HG02840 (cell line): ENCODE results near the gene MAML2.

Source experiments
- ATAC-seq: cut with Tn5 transposase; IDR thresholded peaks from one replicate; pipeline ENCODE4 v1.9.1; 2021; ENCODE audit warnings: mild to moderate bottlenecking, moderate library complexity, moderate number of reproducible peaks; ENCODE audit not compliant: unreplicated experiment, low FRiP score

MAML2 gene

DNA sequence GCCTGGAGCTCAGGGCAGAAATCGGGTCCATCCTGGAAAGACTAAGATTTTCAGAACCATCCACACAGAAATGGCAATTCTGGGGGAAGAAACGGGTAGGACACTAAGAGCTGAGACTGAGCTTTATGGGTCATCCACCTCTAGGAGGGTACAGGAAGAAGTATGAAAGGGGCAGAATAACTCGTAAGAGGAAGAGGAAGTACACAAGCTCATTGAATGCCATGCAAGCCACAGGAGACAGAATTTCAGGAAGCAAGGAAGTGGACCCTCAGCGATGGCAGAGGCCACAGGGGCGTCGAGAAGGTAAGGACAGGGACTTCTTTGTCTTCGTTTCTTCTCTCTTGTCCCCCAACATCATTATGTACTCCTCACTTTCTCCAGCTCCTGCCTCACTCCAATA is 169.6 kb downstream of the MAML2 start:
- no peak for ATAC-seq

DNA sequence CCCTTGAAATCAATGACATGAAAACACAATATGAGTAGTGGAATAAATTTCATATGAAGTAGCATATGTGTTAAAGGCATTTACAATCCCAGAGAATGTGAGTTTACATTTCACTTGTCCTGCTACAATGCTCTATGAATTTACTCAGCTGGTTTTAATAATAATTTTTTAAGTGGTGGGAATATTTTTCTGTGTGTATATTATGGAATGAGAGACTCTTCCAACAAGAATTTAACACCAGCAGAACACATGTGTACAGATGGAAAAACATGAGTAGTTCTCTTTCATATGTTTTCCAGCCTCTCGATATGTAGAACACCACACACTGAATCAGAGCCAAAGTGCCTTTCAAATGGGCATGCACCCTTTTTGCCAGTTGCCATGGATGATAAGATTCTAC is 170.4 kb downstream of the MAML2 start:
- no peak for ATAC-seq

DNA sequence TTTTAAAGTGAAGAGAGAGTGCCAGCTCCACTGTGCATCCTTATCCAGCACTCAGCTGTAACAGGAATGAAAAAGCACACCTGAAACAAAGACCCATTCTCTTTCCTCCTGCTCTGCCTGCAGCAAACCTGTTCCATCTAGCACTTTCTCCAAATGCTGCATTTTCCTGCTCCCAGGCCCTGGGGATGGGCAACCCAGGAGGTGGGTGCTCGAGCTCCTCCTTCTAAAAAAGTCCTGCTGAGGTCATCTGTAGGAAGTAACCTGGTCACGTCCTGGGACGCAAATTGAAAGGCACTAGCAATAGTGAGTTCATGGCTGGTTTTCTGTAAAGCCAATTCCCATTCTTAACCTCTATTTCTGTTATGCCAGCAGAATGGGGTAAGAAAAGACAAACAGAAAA is 173.7 kb downstream of the MAML2 start:
- ATAC-seq = no peak

DNA sequence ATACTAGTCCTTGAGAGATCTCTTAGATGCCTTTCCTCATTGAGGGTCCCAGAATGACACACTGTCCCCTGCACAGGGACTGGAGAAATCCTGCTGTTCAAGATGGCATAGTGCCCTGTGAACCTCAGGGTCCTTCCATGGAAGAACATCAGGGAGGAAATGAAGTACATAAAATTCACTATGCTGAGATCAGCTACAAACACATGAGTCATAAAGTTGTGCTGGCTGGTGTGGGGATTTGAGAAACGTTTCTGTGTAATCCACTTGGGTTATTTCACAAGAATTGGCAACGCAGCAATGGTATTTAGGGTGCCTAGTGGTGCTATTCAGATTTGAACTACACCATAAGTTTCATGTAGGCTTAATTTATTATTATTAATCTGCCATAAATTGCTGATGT is 174.4 kb downstream of the MAML2 start:
- no peak for ATAC-seq

DNA sequence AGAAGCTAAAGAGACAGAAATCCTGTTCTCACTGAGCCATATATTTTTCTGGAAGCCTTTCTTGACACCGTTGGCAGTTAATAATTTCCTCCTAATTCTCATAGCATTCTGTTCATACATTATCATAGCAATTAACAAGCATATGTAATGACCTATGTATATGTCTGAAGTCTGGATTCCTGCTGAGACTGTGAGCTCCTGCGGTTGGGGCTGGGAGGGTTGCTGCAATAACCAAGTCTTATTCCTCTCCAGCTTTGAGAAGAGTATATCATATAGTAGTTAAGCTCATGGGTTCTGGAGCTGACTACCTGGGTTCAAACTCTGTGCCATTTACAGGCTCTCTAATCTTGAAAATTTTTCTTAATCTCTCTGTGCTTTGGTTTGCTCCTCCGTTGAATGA is 175.2 kb downstream of the MAML2 start:
- ATAC-seq = no peak

DNA sequence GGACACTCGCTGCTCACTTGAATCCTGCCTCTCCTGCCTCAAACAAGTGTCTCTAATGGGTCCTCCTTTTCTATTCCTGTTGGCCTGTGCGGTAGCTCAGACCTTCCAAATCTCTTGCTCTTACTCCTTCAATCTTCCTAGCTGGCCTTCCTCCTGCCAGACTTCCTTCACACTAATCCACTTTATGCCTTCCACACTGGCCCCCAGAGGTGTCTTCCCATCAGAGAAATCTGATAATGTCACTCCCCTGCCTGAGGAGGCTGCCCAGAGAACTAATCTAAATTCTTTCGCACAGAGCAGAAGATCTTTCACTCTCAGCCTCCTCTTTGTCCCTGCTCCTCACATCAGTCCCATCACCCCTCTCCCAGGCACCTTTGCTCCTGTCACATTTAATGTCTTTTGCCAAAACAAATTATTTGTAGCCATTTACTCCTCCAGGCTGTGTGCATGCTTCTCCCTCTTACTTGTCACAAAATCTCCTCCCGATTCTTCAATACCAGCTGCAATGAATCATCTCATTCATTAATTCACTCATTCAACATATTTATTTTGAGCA is 175.7 kb downstream of the MAML2 start:
- ATAC-seq = no peak

DNA sequence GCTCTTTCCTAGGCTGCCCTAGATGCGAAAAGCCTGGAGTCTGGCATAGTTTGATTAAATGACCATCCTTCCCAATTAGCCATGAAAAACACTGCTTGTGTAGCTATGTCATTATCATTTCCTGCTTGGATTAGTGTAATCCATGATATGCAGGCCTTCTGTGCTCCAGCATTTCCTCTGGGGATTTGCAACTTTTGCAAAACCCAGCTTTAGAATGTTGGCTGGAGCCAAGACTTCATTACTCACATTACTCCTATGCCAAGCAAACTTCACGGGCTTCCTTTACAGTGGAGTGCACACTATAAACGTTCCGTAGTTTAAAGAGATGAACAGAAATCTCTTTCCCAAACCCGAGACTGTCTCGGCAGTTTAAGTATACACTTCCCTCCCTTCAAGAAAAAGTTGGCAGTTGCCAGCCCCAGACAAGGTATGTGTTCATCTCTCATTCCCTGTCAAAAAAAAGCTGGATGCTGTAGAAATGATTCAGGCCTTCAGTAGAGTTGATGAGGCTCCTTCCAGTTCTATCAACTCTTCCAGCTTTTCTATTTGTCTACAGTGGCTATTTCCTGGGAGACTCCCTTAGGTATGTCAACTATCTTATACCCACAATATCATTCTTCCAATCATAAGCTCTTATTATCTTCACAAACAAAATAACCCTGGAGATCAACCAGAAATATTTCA is 180.0 kb downstream of the MAML2 start:
- no peak for ATAC-seq

DNA sequence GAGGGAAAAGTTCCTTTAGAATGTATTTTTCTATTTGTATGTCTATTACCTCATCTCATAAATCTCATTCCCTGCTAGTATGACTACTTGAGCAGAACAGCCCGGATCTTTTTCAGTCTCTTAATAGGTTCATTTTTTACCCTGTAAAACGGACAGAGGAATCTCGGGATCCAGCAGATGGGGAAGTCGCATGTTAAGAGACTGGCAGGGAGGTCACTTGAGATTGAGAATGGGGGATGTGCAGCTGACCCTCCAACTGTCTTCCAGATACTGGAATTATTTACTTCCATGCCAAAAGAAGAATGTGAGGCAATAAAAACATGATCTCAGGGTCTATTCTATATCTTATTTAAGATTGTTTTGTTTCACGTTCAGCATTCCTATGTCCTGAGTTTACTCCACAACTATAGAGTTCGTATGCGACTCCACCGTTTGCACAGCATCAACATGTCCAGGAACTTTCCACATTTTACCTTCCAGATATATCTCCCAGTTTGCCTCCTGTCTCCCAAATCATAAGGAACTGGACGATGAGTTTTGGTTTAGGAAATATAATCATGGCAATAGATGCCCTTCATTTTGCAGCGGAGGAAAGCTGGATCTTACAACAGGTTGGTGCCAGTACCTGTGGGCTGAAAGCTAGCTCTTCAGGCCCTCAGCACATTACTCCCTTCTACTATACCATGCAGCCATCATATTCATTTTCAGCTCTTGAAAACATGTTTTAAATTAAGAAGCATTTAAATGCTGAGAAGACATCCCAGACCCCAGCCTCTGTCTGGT is 181.5 kb downstream of the MAML2 start:
- ATAC-seq = no peak

DNA sequence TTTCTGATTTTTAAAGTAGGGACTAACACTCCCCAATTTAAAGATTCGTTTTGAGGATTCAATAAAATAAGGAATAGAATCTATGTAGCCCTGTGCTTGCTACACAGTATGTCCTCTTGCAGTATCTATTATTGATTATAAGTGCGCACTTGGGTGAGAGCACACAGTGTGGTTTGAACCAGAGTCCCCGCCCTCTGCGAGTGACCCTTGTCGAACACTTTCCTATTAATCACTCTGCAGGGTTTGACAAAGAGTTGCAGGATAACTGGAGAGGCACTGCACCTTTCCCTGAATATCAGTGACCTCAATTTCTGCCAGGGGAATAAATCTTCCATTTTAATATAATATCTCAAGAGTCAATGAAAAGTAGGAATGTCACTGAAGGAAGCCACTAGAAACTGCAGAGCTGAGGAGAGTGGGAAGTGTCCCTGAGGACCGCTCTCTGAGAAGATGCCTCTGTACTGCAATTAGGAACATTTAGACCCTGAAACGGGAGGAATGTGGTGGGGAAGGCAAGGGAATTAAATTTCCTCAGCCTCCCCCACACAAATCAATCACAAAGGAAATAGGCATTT is 182.2 kb downstream of the MAML2 start:
- ATAC-seq = no peak

DNA sequence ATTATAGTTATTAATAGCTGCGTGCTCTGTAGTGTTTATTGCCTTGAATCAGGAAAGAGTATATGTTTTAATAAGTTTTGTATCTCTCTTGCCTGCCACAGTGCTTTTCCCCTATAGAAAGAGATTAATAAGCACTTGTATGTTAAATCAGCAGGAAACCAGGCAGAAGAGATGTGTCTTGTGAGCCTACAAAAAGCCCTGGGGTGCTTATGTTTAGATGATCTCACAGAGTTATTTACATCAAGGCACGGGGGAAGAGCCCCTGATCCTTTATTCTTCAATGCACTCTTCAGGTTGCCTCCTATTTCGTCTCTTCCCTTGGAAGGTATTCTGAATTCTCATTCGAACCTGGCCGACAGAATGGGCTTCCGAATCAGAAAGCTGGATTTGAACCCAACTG is 183.0 kb downstream of the MAML2 start:
- ATAC-seq = no peak

DNA sequence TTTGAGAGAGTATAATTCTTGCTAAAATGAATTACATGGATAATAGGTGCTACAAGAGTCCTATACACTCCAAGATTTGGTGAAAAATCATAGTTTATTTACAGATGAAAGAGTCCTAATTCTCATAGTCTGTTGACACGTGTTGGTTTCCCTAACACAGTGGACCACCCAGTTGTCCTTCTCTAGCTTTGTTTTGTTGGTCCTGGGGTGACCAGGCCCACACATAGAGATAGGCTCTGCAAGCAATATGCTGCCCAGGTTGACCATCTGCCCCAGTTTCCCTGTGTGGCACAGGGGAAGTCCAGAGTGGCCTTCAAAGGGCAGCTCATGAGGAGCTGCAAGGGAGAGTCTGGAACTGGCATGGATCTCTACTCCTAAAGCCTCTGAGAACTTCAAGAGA is 184.9 kb downstream of the MAML2 start:
- no peak for ATAC-seq

DNA sequence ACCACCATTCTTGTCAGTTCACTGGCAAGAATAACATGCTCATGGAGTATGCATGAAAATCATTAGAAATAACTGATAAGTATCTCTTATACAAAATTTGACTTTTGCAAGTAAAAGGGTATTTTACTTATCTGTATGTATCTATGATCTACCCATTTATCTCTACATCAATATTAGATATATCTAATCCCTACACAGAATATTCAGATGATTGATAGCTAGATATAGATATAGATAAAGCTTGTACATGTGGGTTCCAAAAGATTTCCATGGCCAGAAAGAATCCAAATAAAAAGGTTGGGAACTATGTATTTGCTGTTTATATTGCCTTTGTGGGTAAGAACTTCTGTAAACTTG is 185.5 kb downstream of the MAML2 start:
- no peak for ATAC-seq

DNA sequence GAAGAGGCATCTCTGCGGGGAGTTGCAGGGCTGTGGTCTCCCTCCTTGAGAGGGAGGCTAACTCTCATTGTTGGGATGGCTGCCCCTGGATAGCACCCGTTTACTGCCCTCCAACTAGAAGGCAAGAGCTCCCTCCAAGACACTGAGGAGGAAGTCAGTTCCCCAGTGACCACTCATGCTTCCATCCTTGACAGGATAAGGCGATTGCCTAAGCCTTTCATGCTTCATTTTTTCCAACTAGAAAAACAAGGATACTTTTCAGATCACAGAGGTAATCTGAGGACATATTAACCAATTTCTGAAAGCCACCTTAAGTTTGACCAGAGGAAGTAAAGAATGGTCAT is 186.6 kb downstream of the MAML2 start:
- no peak for ATAC-seq

DNA sequence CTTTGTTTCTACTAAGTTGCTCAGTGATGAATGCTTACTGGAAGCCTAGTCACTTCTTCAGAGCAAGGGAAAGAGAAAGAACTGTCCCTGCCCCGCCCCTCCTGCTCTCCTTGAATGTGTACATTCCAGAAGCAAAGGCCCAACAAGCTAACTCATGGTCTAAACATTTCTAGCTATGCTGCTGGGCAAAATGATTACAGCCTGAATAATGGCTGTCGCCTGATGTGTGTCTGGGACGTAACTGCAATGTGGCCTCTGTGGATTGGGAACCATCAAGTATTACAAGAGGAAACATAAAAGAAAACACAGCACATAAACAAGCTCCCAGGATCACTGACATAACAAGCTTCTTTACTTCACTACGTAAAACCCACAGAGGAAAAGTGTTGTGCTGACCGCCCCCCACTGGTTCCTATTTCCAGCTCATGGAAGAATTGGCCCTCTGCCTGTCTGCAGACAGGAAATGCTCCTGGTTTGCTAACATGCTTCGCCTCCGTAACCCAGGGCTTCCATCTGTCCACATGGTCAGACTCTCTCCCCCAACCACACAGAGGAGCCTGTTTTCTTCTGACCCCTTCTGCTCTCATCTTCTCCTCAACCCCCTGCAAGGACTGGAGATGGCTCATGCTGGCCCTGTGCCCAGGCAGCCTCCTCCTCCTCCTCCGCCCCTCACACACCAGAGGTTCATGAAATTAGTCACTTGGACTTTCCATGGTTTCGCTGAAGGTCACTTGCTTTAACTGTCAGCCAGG is 187.2 kb downstream of the MAML2 start:
- ATAC-seq = peak; percentile 73

DNA sequence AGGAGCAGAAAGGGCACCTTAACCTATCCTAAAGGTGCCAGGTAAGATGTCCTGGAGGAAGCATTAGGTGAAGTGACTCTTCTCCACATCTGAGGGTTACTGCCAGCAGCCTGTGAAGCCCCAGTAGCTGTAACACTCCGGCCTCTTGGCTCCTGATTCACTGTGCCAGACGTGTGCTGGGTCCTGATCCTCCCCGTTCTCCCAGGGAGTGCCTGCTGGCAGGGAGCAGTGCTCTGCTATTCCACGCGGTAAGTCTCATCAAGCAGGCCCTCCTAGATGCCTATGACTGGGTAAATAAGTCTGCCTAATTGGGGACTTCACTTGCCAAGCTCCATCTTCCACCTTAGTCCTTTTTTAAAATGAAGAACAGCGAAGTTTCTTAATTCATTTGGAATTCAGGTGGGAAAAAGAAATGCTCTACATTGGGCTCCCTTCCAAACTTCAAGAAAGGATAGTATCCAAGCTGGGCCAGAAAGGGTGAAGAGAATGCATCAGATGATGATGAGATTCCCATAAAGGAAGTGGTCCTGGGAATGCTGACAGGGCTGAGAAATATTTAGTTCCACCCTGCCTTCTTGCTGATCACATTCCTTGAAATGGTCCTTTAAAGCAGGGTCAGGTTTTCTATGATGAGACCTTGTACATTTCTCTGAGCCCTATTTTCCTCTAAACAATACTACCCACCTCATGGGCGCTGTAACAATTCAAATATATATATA is 188.0 kb downstream of the MAML2 start:
- ATAC-seq = no peak

DNA sequence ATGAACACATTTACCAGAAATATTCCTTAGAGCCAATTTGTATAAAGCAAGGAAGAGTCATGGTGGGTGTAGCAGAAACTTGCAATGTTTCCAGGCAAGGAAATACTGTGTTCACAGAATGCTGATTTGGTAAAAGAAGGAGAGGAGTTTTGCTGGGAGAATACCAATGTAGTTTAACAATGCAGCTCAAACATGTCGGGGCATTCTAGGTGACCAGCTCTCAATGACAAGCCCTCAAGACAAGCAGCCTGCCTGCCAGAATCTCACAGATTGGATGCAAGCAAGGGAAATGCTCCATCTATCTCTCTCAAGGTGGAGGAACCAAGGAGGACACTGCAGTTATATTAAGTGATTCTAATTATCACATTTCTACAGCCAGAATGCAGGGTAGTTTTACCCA is 190.4 kb downstream of the MAML2 start:
- ATAC-seq = no peak

DNA sequence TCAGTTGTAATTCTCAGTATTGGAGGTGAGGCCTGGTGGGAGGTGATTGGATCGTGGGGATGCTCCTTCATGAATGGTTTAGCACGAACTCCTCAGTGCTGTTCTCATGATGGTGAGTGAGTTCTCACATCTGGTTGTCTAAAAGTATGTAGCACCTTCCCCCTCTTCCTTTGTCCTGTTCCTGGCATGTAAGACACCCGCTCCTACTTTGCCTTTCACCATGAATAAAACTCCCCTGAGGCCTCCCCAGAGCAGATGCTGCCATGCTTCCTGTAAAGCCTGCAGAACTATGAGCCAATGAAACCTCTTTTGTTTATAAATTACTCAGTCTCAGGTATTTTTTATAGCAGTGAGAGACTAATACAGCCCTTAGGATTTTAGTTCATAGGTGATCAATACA is 191.5 kb downstream of the MAML2 start:
- no peak for ATAC-seq

DNA sequence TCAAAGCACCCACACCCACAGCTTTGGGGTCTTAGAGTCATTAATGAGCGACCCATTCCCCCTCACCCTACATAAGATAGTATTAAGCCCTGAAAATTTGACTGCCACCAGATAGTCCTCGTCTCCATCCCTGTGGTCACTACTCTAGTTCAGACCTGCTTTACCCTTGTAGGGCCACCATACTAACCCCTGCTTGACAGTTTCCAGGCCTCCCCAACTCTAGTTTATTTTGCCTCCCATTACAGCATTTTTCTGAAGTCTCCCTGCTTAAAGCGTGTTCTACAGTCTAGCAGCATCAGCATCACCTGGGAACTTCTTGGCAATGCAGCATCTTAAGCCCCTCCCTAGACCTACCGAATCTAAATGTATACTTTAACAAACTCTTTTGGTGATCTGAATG is 192.4 kb downstream of the MAML2 start:
- ATAC-seq = no peak

DNA sequence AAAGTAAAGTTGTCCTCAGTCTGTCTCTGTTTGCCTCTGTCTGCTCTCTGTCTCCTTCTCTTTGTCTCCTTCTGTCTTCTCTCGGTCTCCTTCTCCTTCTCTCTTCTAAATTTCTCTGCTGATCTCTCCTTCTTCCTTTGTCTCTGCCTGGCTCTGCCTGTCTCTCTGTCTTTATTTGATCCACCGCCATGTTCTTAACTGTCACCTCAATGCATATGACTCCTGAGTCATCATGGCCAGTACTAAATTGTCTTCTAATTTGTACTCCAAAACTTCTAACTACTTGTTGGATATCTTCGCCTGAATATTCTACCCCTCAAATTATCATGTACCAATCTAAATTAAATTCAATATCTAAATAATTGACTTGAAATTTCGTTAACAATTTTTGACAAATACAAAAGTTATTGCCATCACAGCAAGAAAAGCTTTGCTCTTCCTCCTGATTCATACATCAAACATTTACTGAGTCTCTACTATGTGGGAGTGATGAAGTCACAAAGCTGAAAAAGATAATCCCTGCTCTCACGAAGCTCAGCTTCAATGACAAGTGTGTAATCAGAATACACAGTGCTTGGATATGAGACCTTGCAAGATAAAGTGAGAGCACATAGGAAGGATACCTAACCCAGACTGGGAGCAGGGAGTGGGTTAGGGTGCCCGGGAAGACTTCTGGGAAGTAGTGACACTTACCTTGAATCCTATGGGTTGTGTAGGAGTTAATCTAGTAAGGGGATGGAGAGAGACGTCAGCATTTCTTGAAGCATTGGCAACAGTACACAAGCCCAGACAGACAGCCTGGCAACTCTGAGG is 193.0 kb downstream of the MAML2 start:
- ATAC-seq = no peak
